Neural progenitor cell (in vitro differentiated cells): Measurements from ENCODE around the gene PAFAH1B1. TPM values are rescaled to one million over a fixed set of nuclear protein-coding genes. Genes with fewer than 3 reads are reported as not detected.

ENCODE experiments used
- DNase-seq: peaks from one replicate; pipeline ENCODE4 v3.0.0-alpha.2; 2016; ENCODE audit warnings: low spot score
- H2AFZ ChIP-seq: fragments of 200-600 bp; sonication (generic); replicated peaks from 2 replicates; pipeline ENCODE4 v1.6.1; 2016; ENCODE audit warnings: antibody characterized with exemption
- H3F3A ChIP-seq: fragments of 200-600 bp; sonication (generic); 2 replicates; pipeline ENCODE4 v1.6.1; 2016; ENCODE audit warnings: antibody characterized with exemption, low read depth
- H3K27ac ChIP-seq: fragments of 200-600 bp; sonication (generic); 2 replicates; pipeline ENCODE4 v1.5.1; 2016; ENCODE audit warnings: mild to moderate bottlenecking
- H3K27me3 ChIP-seq: fragments of 200-600 bp; sonication (generic); 2 replicates; pipeline ENCODE4 v1.6.1; 2016; ENCODE audit warnings: mild to moderate bottlenecking, moderate library complexity
- H3K36me3 ChIP-seq: fragments of 200-600 bp; sonication (generic); 2 replicates; pipeline ENCODE4 v1.5.1; 2016
- H3K4me1 ChIP-seq: fragments of 200-600 bp; sonication (generic); 2 replicates; pipeline ENCODE4 v1.6.1; 2016; ENCODE audit warnings: mixed run types
- H3K4me2 ChIP-seq: fragments of 200-600 bp; sonication (generic); 2 replicates; pipeline ENCODE4 v1.6.1; 2016
- H3K4me3 ChIP-seq: fragments of 200-600 bp; sonication (generic); 2 replicates; pipeline ENCODE4 v1.5.1; 2016
- H3K79me2 ChIP-seq: fragments of 200-600 bp; sonication (generic); 2 replicates; pipeline ENCODE4 v1.6.1; 2016; ENCODE audit warnings: low read depth
- H3K9ac ChIP-seq: fragments of 200-600 bp; sonication (generic); 2 replicates; pipeline ENCODE4 v1.6.1; 2016
- H3K9me3 ChIP-seq: fragments of 200-600 bp; sonication (generic); 2 replicates; pipeline ENCODE4 v1.5.1; 2016; ENCODE audit warnings: low read depth
- H4K20me1 ChIP-seq: fragments of 200-600 bp; sonication (generic); 2 replicates; pipeline ENCODE4 v1.6.1; 2016; ENCODE audit warnings: low read depth
- H3K27ac Mint-ChIP-seq: 3 replicates; pipeline ENCODE4 v1.8.0; 2021; ENCODE audit warnings: mixed read lengths
- H3K27me3 Mint-ChIP-seq: 2 replicates; pipeline ENCODE4 v1.8.0; 2022; ENCODE audit warnings: low read depth, mild to moderate bottlenecking, inconsistent platforms, moderate library complexity, mixed read lengths; ENCODE audit not compliant: insufficient read depth
- H3K36me3 Mint-ChIP-seq: 3 replicates; pipeline ENCODE4 v1.8.0; 2021; ENCODE audit warnings: mixed read lengths
- H3K4me1 Mint-ChIP-seq: 3 replicates; pipeline ENCODE4 v1.8.0; 2021; ENCODE audit warnings: mixed read lengths
- H3K4me3 Mint-ChIP-seq: 3 replicates; pipeline ENCODE4 v1.8.0; 2021; ENCODE audit warnings: mild to moderate bottlenecking, moderate library complexity, mixed read lengths
- H3K9me3 Mint-ChIP-seq: 3 replicates; pipeline ENCODE4 v1.8.0; 2020; ENCODE audit warnings: mixed read lengths
- EZH2 ChIP-seq: fragments of 200-600 bp; sonication (generic); IDR thresholded peaks from 2 replicates; pipeline ENCODE4 v1.6.1; 2017; ENCODE audit warnings: antibody characterized with exemption, mild to moderate bottlenecking, moderate library complexity
- EZH2phosphoT487 ChIP-seq: fragments of 200-600 bp; sonication (generic); IDR thresholded peaks from 2 replicates; pipeline ENCODE4 v1.6.1; 2017; ENCODE audit warnings: antibody characterized with exemption
- total RNA-seq: library from RNA; depleted of rRNA; stranded (reverse); fragments of >200 nt; gene quantifications from 2 replicates; pipeline ENCODE4 v1.2.3, GENCODE V29; 2015; ENCODE audit warnings: low replicate concordance
- TF ChIP-seq, protein P1 (sequence below): fragments of 200-600 bp; sonication (generic); IDR thresholded peaks from 2 replicates; pipeline ENCODE4 v1.5.1; 2017; ENCODE audit warnings: antibody characterized with exemption, mild to moderate bottlenecking

The PAFAH1B1 gene
- total RNA-seq, 1 donor from 2014 or later, result 209 TPM

DNA sequence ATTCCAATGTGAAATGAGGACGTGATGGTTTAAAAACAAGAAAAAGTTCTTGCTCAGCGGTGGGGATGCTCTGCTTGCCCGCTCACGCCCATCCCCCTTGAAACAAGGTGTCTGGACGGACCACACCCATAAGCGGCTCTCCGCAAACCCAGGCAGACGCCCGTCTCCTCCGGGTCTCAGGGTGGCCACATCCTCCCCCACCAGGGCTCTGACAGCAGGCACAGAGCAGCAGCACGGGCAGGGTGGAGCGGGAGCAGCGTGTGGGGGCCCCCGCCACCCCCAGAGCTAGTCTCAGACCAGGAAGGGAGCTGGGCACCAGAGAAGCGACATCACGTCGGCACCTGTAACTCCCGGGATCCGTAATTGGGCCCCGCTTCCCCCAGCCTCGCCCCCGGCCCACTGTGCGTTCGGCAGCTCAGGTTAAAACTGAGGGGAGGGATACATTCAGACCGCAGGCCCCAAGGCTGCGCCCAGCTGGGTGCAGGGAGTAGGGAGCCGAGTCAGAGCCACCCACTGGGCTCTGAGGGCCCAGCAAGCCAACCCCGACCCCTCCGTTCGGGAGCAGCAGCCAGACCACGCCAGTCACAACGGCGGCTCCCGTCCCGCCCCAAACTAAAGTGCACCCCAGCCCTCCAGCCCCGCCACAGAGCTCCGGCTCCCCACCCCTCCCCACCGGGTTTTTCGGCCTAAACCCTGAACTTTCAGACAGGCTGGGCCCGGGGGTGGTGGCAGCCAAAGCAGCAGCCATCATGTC lies 96.1 kb downstream of the PAFAH1B1 start:
- Histone ChIP-seq H3K79me2 (no peaks in the 10 kb centered on the region), H3K4me2 (no peak overlapping the region), H3K27me3 (no peaks in the 10 kb centered on the region), H3K4me3 (no peak overlapping the region), H3K4me1 (no peaks in the 10 kb centered on the region), H3K9me3 (no peaks in the 10 kb centered on the region), H2AFZ (no peak overlapping the region), H3K27ac (no peak overlapping the region), H3K9ac (no peak overlapping the region), H3F3A (peaks cover 38% of the 10 kb centered on the region), H4K20me1 (peaks cover 11% of the 10 kb centered on the region), H3K36me3 (no peaks in the 10 kb centered on the region)
- DNase-seq, result no peak
- peaks cover 7% of the 10 kb centered on the region for H3K4me1 Mint-ChIP-seq
- H3K4me3 Mint-ChIP-seq, result no peak overlapping the region
- H3K9me3 Mint-ChIP-seq, result peaks cover 2% of the 10 kb centered on the region
- H3K36me3 Mint-ChIP-seq, result no peaks in the 10 kb centered on the region
- H3K27ac Mint-ChIP-seq, result no peak overlapping the region
- peaks cover 10% of the 10 kb centered on the region for H3K27me3 Mint-ChIP-seq
- no peak for TF ChIP-seq EZH2
- TF ChIP-seq, protein P1, sequence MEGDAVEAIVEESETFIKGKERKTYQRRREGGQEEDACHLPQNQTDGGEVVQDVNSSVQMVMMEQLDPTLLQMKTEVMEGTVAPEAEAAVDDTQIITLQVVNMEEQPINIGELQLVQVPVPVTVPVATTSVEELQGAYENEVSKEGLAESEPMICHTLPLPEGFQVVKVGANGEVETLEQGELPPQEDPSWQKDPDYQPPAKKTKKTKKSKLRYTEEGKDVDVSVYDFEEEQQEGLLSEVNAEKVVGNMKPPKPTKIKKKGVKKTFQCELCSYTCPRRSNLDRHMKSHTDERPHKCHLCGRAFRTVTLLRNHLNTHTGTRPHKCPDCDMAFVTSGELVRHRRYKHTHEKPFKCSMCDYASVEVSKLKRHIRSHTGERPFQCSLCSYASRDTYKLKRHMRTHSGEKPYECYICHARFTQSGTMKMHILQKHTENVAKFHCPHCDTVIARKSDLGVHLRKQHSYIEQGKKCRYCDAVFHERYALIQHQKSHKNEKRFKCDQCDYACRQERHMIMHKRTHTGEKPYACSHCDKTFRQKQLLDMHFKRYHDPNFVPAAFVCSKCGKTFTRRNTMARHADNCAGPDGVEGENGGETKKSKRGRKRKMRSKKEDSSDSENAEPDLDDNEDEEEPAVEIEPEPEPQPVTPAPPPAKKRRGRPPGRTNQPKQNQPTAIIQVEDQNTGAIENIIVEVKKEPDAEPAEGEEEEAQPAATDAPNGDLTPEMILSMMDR, result no peak
- no peak for TF ChIP-seq EZH2phosphoT487

DNA sequence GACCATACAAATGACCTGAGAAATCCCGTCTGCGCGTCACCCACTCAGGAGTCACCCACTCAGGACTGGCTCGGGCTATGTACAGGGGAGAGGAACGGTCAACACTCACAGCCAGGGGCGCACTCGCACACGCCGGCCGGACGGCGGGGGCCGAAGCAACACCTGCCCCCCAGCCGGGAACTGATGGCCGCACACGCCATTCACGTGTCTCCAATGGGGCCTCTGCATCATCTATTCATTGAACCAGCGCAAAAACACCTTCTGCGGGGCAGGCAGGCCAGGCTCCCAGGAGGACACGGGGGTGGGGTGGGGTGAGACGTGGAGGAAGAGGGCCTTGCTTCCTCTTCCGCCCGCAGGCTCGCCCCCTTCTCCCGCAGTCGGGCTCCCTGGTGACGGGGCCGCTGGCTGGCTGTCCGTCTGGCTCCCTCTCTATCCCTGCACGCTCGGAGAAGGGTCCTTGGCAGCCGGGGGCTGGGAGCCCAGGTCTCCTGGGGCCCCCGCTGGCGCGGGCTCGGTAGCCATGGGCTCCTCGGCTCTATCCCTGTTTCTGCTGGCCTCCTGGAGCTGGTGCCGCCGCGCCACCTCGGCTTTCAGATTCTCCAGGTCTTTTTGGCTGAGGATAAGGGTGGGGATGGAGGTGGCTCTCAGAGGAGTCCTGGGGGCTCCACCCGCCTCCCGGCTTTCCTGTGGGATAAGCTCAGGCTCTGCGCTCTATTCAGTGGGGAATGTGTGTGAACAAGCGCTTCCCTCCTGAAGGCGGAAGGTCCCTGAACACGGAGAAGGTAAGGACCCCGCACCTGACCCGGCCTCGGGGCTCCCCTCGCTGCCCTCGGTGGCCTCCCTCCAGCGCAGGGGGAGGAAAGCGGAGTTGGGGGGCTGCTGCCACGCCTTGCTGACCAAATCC lies 97.0 kb downstream of the PAFAH1B1 start:
- Mint-ChIP-seq H3K27me3 (peaks cover 10% of the 10 kb centered on the region), H3K4me1 (peaks cover 7% of the 10 kb centered on the region), H3K4me3 (no peak overlapping the region), H3K9me3 (peaks cover 2% of the 10 kb centered on the region), H3K27ac (no peak overlapping the region), H3K36me3 (no peaks in the 10 kb centered on the region)
- Histone ChIP-seq H3K4me2 (no peak overlapping the region), H3K79me2 (no peaks in the 10 kb centered on the region), H3K9me3 (no peaks in the 10 kb centered on the region), H3K9ac (no peak overlapping the region), H3F3A (peaks cover 31% of the 10 kb centered on the region), H3K36me3 (no peaks in the 10 kb centered on the region), H3K4me3 (no peak overlapping the region), H3K27me3 (no peaks in the 10 kb centered on the region), H3K4me1 (no peaks in the 10 kb centered on the region), H4K20me1 (peaks cover 3% of the 10 kb centered on the region), H3K27ac (no peak overlapping the region), H2AFZ (no peak overlapping the region)
- no peak for DNase-seq
- TF ChIP-seq, protein P1, result no peak
- TF ChIP-seq EZH2phosphoT487 (no peak), EZH2 (no peak)

DNA sequence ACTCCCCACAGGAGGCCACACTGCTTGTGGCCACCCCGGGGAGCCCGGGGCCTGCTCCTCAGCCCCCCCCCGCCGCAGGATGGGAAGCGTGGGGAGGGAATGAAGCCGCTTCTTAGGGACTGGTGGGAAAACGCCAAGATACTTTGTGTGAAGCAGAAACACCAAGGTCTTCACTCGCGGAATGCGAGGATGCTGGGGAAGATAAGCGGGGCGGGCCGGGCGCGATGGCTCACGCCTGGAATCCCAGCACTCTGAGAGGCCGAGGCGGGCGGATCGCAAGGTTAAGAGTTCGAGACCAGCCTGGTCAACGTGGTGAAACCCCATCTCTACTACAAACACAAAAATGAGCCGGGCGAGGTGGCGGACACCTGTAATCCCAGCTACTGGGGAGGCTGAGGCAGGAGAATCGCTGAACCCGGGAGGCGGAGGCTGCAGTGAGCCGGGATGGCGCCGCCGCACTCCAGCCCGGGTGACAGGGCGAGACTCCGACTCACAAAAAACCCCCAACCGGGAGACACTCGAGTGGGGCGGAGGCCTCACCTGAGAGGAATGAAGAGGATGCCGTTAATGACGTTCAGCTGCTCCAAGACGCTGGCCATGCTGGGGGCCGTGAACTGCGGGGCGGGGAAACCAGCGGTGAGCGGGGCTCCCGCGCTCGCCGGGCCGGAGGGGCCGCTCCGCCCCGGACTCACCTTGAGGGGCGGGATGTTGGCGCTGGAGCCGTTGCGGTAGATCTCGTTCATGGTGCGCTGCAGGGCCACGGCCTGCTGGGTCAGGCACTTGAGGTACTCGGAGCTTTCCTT lies 97.8 kb downstream of the PAFAH1B1 start:
- H3K4me3 Mint-ChIP-seq, result no peak overlapping the region

More for the DNA sequence above, 97.8 kb downstream of the PAFAH1B1 start:
- Histone ChIP-seq H3K4me2 (no peak overlapping the region), H3K36me3 (no peaks in the 10 kb centered on the region), H3K9ac (no peak overlapping the region), H2AFZ (no peak overlapping the region), H3K4me1 (no peaks in the 10 kb centered on the region), H3K27me3 (no peaks in the 10 kb centered on the region), H3F3A (peaks cover 22% of the 10 kb centered on the region), H3K79me2 (no peaks in the 10 kb centered on the region), H4K20me1 (no peaks in the 10 kb centered on the region), H3K27ac (no peak overlapping the region), H3K9me3 (no peaks in the 10 kb centered on the region), H3K4me3 (no peak overlapping the region)
- Mint-ChIP-seq H3K27ac (no peak overlapping the region), H3K9me3 (peaks cover 2% of the 10 kb centered on the region), H3K36me3 (no peaks in the 10 kb centered on the region), H3K27me3 (peaks cover 10% of the 10 kb centered on the region), H3K4me1 (peaks cover 7% of the 10 kb centered on the region)
- TF ChIP-seq EZH2, result no peak
- TF ChIP-seq, protein P1, result no peak
- no peak for DNase-seq
